ENCODE measurements around the gene CTSL. TPM values are rescaled to one million over a fixed set of nuclear protein-coding genes. Genes with fewer than 3 reads are reported as not detected.
"Not testable (repeated sequence)": the region's sequence is repeated elsewhere in the genome, so short reads cannot be mapped to it uniquely, and the experiment has no call there.

CTSL gene
- total and polyA plus RNA-seq, 4 donors = 156 to 210 (median 180) TPM

DNA sequence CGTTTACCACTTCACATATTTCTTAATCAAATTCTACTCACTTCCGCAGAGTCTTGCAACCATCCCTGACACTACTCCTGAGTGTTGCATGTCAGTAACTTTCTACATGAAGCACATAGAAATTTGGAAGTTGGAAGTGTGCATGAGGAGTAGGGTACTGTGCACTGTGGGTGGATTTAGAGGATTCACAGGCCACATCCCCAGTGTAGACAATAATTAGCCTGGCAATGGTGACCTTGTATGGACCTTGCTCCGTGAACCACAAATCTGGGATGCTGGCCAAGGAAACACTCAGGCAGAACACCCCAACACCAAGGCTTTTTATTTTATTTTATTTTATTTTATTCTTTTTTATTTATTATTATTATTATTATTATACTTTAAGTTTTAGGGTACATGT is 25.5 kb downstream of the CTSL start (continued):
- TF ChIP-seq, protein P1, sequence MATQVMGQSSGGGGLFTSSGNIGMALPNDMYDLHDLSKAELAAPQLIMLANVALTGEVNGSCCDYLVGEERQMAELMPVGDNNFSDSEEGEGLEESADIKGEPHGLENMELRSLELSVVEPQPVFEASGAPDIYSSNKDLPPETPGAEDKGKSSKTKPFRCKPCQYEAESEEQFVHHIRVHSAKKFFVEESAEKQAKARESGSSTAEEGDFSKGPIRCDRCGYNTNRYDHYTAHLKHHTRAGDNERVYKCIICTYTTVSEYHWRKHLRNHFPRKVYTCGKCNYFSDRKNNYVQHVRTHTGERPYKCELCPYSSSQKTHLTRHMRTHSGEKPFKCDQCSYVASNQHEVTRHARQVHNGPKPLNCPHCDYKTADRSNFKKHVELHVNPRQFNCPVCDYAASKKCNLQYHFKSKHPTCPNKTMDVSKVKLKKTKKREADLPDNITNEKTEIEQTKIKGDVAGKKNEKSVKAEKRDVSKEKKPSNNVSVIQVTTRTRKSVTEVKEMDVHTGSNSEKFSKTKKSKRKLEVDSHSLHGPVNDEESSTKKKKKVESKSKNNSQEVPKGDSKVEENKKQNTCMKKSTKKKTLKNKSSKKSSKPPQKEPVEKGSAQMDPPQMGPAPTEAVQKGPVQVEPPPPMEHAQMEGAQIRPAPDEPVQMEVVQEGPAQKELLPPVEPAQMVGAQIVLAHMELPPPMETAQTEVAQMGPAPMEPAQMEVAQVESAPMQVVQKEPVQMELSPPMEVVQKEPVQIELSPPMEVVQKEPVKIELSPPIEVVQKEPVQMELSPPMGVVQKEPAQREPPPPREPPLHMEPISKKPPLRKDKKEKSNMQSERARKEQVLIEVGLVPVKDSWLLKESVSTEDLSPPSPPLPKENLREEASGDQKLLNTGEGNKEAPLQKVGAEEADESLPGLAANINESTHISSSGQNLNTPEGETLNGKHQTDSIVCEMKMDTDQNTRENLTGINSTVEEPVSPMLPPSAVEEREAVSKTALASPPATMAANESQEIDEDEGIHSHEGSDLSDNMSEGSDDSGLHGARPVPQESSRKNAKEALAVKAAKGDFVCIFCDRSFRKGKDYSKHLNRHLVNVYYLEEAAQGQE (IDR thresholded peaks at IDR 0.05) = no peak

DNA sequence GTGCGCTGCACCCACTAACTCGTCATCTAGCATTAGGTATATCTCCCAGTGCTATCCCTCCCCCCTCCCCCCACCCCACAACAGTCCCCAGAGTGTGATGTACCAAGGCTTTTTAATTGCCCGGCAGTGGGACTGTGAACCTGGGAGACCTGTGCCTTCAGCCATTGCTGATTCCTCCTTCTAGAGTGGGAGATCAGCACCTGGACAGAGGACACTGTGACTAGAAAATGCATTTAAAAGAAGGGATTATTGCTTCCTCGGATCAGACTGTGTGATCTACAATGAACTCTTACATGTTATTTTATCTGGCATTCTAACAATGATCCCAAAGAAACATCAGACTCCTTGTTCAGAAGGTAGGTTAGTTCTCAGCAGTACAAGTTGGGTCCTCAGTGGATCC is 25.9 kb downstream of the CTSL start:
- H3K36me3 ChIP-seq (ENCODE audit: control insufficient read depth in 4 of 4, insufficient read depth in 3 of 4, low read depth in 1 of 4, low read length in 3 of 4) = no peaks in the 10 kb centered on the region
- TF ChIP-seq HNF4G (IDR thresholded peaks at IDR 0.05) (no peak), YY1 (IDR thresholded peaks at IDR 0.05) (peak; percentile 12)
- TF ChIP-seq, protein P1 (IDR thresholded peaks at IDR 0.05) = peak; percentile 97
- peaks cover 0 to 4% (median 1%) of the 10 kb centered on the region in 4 donors for H3K9me3 ChIP-seq (ENCODE audit: control insufficient read depth in 4 of 4, low read length in 3 of 4)
- no peak for DNase-seq (ENCODE audit: low spot score)
- H3K9ac ChIP-seq (ENCODE audit: low read depth in 1 of 2, low read length in 2 of 2) = no peak overlapping the region
- WGBS = 27% methylated on average over 2 of the region's 4 CpGs
- H3K27ac ChIP-seq (ENCODE audit: low read depth in 1 of 2, low read length in 2 of 2) = peak overlapping the region; percentile 28 to 47
- H3K4me3 ChIP-seq (ENCODE audit: low read depth in 1 of 3, low read length in 3 of 3) = no peak overlapping the region
- H3K4me1 ChIP-seq (ENCODE audit: control insufficient read depth in 4 of 4, insufficient read depth in 4 of 4, low read length in 3 of 4) = peaks cover 14 to 22% (median 15%) of the 10 kb centered on the region in 4 donors
- no peaks in the 10 kb centered on the region for H3K27me3 ChIP-seq (ENCODE audit: control insufficient read depth in 4 of 4, insufficient read depth in 4 of 4, low read length in 3 of 4)

DNA sequence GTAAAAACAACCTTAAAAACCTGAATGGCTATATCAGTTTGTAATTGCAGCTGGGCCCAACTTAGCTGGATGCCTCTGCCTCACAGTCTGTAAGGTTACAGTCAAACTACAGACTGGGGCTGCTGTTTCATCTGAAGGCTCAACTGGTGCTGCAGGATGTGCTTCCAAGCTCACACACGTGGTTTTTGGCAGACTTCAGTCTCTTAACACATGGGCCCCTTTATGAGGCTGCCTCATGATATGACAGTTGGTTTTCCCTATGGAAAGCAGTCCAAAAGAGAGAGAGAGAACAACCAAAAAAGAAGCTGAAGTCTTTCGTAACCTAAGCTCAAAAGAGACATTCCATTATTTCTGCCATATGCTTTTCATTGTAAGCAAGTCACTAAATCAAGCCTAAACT is 27.4 kb downstream of the CTSL start:
- Histone ChIP-seq H3K9me3 (ENCODE audit: control insufficient read depth in 4 of 4, low read length in 3 of 4) (peaks cover 0 to 4% (median 1%) of the 10 kb centered on the region in 4 donors), H3K4me3 (ENCODE audit: low read depth in 1 of 3, low read length in 3 of 3) (peak overlapping the region in 1 of 3 donors; percentile 32), H3K4me1 (ENCODE audit: control insufficient read depth in 4 of 4, insufficient read depth in 4 of 4, low read length in 3 of 4) (peaks cover 12 to 22% (median 15%) of the 10 kb centered on the region in 4 donors), H3K27ac (ENCODE audit: low read depth in 1 of 2, low read length in 2 of 2) (no peak overlapping the region), H3K36me3 (ENCODE audit: control insufficient read depth in 4 of 4, insufficient read depth in 3 of 4, low read depth in 1 of 4, low read length in 3 of 4) (no peaks in the 10 kb centered on the region), H3K9ac (ENCODE audit: low read depth in 1 of 2, low read length in 2 of 2) (no peak overlapping the region), H3K27me3 (ENCODE audit: control insufficient read depth in 4 of 4, insufficient read depth in 4 of 4, low read length in 3 of 4) (no peaks in the 10 kb centered on the region)
- WGBS = 67% methylated on average over 2 of the region's 2 CpGs
- DNase-seq (ENCODE audit: low spot score) = no peak
- TF ChIP-seq, protein P2, sequence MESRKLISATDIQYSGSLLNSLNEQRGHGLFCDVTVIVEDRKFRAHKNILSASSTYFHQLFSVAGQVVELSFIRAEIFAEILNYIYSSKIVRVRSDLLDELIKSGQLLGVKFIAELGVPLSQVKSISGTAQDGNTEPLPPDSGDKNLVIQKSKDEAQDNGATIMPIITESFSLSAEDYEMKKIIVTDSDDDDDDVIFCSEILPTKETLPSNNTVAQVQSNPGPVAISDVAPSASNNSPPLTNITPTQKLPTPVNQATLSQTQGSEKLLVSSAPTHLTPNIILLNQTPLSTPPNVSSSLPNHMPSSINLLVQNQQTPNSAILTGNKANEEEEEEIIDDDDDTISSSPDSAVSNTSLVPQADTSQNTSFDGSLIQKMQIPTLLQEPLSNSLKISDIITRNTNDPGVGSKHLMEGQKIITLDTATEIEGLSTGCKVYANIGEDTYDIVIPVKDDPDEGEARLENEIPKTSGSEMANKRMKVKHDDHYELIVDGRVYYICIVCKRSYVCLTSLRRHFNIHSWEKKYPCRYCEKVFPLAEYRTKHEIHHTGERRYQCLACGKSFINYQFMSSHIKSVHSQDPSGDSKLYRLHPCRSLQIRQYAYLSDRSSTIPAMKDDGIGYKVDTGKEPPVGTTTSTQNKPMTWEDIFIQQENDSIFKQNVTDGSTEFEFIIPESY (IDR thresholded peaks at IDR 0.05) = no peak
- TF ChIP-seq HNF4A (conservative IDR thresholded peaks at IDR 0.05) = no peak

DNA sequence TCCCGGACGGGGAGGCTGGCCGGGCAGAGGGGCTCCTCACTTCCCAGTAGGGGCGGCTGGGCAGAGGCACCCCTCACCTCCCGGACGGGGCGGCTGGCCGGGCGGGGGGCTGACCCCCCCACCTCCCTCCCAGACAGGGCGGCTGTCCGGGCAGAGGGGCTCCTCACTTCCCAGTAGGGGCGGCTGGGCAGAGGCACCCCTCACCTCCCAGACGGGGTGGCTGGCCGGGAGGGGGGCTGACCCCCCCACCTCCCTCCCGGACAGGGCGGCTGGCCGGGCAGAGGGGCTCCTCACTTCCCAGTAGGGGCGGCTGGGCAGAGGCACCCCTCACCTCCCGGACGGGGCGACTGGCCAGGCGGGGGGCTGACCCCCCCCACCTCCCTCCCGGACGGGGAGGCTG is 32.4 kb downstream of the CTSL start:
- not testable (repeated sequence) for DNase-seq (ENCODE audit: low spot score); H3K9me3 ChIP-seq (ENCODE audit: control insufficient read depth in 4 of 4, low read length in 3 of 4); H3K4me3 ChIP-seq (ENCODE audit: low read depth in 1 of 3, low read length in 3 of 3); H3K27ac ChIP-seq (ENCODE audit: low read depth in 1 of 2, low read length in 2 of 2); H3K36me3 ChIP-seq (ENCODE audit: control insufficient read depth in 4 of 4, insufficient read depth in 3 of 4, low read depth in 1 of 4, low read length in 3 of 4); H3K4me1 ChIP-seq (ENCODE audit: control insufficient read depth in 4 of 4, insufficient read depth in 4 of 4, low read length in 3 of 4); H3K27me3 ChIP-seq (ENCODE audit: control insufficient read depth in 4 of 4, insufficient read depth in 4 of 4, low read length in 3 of 4); H3K9ac ChIP-seq (ENCODE audit: low read depth in 1 of 2, low read length in 2 of 2)
- 96% methylated on average over 20 of the region's 24 CpGs for WGBS

DNA sequence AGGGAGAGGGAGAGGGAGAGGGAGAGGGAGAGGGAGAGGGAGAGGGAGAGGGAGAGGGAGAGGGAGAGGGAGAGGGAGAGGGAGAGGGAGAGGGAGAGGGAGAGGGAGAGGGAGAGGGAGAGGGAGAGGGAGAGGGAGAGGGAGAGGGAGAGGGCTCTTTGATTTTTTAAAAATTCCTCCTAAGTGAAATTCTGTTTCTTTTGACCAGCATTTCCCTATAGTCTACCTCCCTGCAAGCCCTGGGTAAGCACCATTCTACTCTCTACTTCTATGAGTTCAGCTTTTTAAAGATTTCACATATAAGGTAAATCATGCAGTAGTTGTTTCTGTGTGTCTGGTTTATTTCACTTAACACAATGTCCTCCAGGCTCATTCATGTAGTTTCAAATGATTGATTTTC is 34.1 kb downstream of the CTSL start:
- H3K36me3 ChIP-seq (ENCODE audit: control insufficient read depth in 4 of 4, insufficient read depth in 3 of 4, low read depth in 1 of 4, low read length in 3 of 4); H3K4me3 ChIP-seq (ENCODE audit: low read depth in 1 of 3, low read length in 3 of 3); H3K27ac ChIP-seq (ENCODE audit: low read depth in 1 of 2, low read length in 2 of 2); DNase-seq (ENCODE audit: low spot score); H3K9me3 ChIP-seq (ENCODE audit: control insufficient read depth in 4 of 4, low read length in 3 of 4); H3K9ac ChIP-seq (ENCODE audit: low read depth in 1 of 2, low read length in 2 of 2); H3K27me3 ChIP-seq (ENCODE audit: control insufficient read depth in 4 of 4, insufficient read depth in 4 of 4, low read length in 3 of 4); H3K4me1 ChIP-seq (ENCODE audit: control insufficient read depth in 4 of 4, insufficient read depth in 4 of 4, low read length in 3 of 4): not testable (repeated sequence)

Data from liver (tissue), 9 donors.